NCI-H1105 treated with DMSO at 0.1 percent for 48 hours (cell line): ENCODE data around the gene LAMA3.

Experiments
- DNase-seq: peaks from one replicate; lab custom pipeline; 2025; lab: John Stamatoyannopoulos, UW

The LAMA3 gene

GRCh38 chr18:23772327-23773024, 83.2 kb downstream of the LAMA3 start:
- DNase-seq, result no peak

- no peak for DNase-seq
Measured at GRCh38 chr18:23776306-23776705, 87.1 kb downstream of the LAMA3 start.

DNA sequence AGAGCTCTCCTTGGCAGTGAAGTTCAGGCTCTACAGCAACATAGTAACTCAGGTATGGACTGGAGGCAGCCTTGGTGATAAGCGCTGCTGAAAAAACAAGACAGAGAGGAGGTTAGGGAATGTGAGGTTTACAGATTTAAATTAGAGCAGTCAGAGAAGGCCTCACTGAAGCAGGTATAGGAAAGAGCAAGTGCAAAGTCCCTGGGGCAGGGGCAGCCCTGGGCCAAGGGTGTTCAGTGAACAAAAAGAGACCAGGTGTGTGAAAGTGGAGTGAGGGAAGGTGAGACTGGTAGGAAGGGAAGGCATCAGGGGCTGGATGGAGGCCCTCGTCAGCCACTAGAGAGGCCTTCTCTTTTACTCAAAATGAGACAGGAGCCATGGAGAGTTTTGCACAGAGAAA, 89.6 kb downstream of the LAMA3 start:
- DNase-seq, result no peak

GRCh38 chr18:23779696-23780303, 90.5 kb downstream of the LAMA3 start:
- no peak for DNase-seq

GRCh38 chr18:23784832-23785245, 95.6 kb downstream of the LAMA3 start:
- DNase-seq, result peak; percentile 10

DNA sequence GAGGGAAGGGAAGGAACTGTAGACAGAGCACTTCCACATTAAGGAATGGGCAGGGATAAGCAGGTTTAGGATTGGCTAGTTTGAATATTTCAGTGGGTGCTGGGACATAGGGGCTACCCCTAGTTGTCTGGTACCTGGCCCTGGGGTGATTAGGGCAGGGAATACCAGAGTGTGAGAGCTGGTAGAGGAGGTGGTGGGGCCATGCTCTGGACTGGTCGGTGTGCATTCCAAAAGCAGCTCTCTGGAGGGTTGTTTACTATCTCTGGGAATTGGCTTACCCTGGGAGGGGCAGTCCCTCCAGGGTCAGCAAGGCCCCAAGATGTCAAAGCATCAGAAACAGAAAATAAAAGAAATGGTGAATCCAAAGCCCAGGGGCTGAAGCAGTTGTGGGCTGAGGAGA, 103.8 kb downstream of the LAMA3 start:
- DNase-seq, result no peak

DNA sequence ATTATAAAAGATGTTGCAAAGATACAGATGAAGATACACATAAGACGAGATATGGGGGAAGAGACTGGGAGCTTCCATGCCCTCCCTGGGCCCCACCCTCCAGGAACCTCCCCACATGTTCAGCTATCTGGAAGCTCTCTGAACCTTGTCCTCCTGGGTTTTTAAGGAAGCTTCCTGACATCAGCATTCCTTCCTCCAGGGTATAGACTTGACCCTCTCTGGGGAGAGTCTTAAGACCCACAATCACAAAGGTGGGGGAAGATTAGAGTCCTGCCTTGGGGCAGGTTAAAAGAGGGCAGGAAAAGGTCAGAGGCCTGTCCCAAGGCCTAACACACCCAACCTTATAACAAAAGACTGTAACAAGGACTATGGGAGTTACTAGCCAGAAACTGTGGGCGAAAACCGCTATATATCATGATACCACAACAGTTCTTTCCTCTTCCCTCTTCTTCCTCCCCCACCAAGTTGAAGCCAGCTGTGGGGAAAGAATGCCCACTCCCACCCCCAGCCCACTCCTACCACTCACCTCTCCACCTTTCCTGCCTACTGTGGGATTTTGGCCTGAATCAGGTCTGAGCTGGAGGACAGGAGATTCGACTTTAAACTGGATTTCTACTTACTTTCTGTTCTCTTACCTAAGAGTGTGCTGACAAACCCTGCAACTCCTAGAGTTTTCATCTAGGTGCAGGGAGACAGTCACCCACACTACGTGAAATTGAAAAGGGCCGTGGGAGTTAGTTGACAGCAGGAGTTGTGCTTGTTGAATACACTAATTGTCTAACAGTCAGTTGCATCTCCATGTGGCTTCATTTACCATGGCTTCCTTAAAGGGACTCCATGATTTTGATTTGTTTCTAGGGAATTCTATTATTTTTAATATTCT, 105.0 kb downstream of the LAMA3 start:
- no peak for DNase-seq

DNA sequence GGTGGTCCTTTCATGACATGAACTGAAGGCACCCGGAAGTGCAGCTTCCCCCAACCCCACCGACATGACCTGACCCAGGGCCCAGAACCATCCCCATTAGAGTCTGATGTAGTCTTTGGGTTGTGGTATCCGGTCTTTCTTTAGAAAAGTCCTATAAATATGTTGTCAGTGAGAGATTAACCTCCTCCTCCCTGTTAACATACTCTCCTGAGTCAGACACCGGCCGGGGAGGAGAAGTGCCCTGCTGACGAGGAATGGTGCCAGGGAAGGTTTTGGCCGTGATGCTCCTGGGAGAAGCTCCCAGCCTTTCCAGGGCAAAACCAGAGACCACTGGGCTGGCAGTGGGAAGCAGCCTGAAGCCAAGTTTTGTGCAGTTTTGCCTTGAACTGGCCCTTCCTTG, 109.0 kb downstream of the LAMA3 start:
- DNase-seq, result no peak

- no peak for DNase-seq
Measured at GRCh38 chr18:23798824-23799223, 109.6 kb downstream of the LAMA3 start.

DNA sequence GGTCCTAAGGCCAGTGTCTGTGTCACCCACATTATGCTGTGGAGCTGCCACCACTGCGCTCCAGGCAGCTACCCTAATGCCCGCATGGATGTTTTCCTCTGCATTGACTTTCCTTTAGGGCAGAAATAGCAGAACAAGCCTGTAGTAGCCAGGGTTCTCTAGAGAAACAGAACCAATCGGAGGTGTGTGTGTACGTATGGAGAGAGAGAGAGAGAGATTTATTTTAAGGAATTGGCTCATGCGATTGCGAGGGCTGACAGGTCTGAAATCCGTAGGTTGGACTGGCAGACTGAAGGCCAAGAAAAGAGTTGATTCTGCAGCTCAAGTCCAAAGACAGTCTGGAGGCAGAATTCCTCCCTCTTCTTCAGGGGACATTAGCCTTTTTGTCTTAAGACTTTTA, 110.3 kb downstream of the LAMA3 start:
- no peak for DNase-seq

- DNase-seq, result no peak
Measured at GRCh38 chr18:23800902-23801301, 111.6 kb downstream of the LAMA3 start.

GRCh38 chr18:23802817-23803216, 113.6 kb downstream of the LAMA3 start:
- no peak for DNase-seq

- no peak for DNase-seq
Measured at GRCh38 chr18:23803755-23804154, 114.5 kb downstream of the LAMA3 start.

DNA sequence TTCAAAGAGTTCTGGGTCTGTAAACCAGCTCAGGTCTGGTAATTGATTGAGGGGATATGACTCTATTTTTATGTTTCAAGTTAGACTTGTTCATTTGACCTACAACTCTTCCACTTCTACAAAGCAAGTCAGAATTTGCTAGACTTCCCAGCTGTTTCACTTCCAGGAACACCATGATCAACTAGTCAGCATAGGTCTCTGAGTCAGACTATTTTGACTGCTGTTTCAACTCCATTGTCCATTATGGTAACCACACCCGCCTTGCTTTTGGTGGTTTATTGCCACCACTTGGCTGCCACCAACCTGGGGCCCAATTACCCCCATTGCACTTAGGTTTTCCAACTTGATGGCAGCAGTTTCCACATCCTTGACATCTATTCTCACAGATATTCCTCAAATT, 116.6 kb downstream of the LAMA3 start:
- DNase-seq, result no peak

DNA sequence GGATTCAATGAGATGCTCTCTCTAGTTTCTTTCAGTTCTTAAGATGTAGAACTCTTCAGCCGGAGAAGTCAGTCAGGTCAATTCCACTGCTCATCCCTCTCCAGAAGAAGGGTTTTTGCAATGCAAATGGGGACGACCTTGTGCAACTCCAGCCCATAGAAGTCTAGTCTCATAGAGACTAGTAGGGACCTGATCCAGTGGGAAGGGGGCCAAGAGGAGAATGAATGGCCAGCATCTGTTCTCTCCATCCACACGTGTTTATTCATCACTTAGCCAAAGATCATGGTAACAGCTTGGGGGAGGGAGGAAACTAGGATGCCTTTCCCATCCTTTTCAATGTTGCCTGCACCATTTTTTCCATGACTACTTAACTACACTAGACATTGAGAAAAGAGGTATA, 120.2 kb downstream of the LAMA3 start:
- peak; percentile 14 for DNase-seq

DNA sequence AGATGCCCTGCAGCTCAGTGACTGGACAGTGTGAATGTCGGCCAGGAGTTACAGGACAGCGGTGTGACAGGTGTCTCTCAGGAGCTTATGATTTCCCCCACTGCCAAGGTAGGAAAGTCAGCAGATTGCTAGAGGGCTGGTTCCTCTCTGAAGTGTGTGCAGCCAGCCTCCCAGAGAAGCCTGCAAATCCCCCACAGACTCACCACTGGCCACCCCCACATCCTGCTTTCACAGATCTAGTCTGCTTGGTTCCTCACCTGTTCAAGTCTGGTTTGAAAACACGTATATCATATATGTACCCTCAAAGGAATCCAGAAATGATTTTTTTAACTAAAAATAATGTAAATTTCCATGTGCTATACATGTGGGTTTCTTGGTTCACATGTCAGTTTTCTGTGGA, 121.1 kb downstream of the LAMA3 start:
- DNase-seq, result no peak

GRCh38 chr18:23811176-23811575, 121.9 kb downstream of the LAMA3 start:
- DNase-seq, result no peak

GRCh38 chr18:23812546-23813440, 123.5 kb downstream of the LAMA3 start:
- peak; percentile 61 for DNase-seq

DNA sequence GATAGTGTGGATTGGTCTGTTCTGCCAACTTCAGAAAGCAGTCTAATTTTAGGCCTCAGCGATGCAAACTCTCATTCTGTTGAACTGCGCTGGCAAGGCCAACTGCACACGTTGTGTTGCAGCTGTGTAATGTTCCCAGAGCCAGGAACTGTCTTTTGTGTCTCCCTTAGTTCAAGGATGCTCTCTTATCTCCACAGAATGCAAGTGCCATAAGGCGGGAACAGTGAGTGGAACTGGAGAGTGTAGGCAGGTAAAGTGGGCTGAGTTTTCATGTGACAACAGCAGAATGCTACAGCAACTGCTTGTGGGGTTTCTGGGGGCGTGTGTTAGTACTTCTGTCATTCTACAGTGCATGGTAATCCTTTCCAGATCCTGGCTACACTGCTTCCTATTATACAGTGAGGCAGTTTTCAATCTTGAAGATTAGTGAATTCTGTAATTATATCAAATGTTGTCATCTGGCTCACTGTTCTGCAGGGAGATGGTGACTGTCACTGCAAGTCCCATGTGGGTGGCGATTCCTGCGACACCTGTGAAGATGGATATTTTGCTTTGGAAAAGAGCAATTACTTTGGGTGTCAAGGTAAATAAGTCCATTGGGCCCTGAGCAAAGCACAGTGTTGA, 125.8 kb downstream of the LAMA3 start:
- no peak for DNase-seq

- no peak for DNase-seq
Measured at GRCh38 chr18:23816021-23816420, 126.8 kb downstream of the LAMA3 start.

DNA sequence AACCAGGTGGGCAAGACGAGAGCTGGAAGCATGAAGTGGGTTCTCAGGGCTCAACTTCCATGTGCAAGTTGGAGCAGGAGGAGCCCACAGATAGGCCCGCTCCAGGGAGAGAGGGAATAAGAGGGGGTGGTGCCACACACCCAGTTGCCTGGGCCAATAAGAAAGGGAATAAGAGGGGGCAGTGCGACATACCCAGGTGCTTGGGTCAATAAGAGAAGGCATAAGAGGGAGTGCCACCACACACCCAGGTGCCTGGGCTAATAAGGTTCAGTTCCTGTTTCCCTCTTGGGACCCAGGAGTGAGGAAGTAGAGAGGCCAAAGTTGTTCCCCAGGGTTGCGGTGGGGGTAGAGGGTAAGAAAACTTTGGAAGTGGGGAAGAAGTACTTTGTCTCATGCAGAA, 127.5 kb downstream of the LAMA3 start:
- no peak for DNase-seq

DNA sequence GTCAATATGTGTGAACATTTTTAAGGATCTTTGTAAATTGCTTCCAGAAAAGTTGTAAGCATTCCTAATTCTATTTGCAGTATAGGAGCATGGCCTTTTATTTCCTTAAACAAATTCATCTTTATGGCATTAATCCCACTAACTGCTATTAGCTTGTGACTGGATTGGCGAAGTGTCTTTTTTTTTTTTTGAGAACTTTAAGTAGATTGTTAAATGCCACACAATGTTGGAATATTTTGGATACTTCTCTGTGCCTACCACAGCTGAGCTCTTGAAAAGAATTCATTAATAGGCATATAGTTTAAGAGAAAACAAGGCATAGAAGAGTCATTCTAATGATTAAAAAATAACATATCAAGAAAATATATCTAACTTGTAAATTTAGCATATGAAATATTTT, 129.7 kb downstream of the LAMA3 start:
- no peak for DNase-seq
